GM12865 (cell line): ENCODE data around the gene NKTR.
"Not testable (repeated sequence)": the region's sequence is repeated elsewhere in the genome, so short reads cannot be mapped to it uniquely, and the experiment has no call there.

Experiments
- DNase-seq: peaks from one replicate; pipeline ENCODE4 v3.0.0; 2010; ENCODE audit warnings: low read depth
- H3K4me3 ChIP-seq: 2 replicates; pipeline ENCODE4 v1.5.1; 2011; ENCODE audit warnings: mild to moderate bottlenecking, low read depth, low read length, control low read depth
- TF ChIP-seq, protein P1 (sequence below): IDR thresholded peaks from 2 replicates; pipeline ENCODE4 v1.5.1; 2011; ENCODE audit warnings: low read length, control low read depth, low read depth, inconsistent platforms; ENCODE audit not compliant: insufficient read depth; ENCODE audit errors: missing control alignments

The NKTR gene

DNA sequence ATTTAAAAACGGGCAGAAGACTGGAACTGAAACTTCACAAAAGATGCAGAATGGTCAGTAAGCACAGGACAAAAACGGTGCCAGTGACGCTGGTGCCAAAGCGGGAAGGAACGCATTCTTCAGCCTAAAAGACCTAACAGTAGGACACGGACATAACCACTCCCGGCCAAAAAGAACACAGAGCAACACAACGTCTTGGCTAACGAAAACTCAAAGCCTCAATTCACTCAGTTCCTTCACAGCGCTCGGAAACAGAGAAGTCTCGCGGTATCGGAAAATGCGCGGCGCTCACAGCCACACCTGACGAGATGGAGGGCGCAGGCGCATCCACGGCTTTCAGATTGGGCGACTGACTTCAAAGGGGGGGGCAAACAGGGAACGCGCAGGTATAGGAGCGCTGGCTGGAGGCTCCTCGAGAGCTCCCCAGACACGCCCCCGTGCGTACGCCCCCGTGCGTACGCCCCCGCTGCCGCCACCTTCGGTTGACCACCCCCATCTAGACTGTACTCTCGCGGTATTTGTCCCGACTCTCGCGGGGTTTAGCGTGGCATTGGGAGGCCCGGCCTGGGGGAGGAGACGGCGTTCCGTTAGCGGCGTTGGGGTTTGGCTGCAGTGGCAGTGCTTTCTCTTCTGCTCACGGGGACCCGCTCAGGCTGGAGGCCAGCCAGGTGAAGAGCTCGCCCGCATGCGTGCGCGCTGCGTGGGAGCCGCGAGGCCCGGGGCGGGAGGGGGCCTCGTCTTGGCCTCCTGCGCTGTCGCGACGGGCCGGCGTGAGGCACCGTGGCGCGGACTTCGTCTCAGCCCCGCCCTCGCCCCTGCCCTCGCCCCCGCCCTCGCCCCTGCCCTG, at the start of gene NKTR:
TSS of gene NKTR (plus strand) at position 576 of the 847 bp plus-strand sequence. CDS start 321 bp downstream, outside the sequence.
- DNase-seq, result peak; percentile 100
- TF ChIP-seq, protein P1, sequence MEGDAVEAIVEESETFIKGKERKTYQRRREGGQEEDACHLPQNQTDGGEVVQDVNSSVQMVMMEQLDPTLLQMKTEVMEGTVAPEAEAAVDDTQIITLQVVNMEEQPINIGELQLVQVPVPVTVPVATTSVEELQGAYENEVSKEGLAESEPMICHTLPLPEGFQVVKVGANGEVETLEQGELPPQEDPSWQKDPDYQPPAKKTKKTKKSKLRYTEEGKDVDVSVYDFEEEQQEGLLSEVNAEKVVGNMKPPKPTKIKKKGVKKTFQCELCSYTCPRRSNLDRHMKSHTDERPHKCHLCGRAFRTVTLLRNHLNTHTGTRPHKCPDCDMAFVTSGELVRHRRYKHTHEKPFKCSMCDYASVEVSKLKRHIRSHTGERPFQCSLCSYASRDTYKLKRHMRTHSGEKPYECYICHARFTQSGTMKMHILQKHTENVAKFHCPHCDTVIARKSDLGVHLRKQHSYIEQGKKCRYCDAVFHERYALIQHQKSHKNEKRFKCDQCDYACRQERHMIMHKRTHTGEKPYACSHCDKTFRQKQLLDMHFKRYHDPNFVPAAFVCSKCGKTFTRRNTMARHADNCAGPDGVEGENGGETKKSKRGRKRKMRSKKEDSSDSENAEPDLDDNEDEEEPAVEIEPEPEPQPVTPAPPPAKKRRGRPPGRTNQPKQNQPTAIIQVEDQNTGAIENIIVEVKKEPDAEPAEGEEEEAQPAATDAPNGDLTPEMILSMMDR, result no peak

DNA sequence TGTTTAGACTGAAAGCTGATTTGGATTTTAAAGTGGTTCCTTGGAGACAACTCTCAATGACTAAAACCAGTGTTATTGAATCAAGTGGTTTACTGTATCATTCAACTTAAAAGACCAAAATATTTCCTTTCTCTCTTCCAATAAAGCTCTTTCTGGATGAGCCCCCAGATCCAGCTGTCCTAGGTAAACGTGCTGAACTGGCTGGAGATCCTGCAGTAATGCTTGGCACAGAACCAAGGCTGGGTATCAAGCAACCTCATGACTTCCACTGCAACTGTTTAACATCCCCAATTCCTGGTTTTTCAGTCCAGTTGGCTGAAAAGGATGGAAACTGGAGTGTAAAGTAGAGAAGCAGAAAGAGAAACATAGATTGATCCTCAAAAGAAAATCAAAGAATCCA, 47.7 kb upstream of the NKTR start:
- no peak for DNase-seq
- H3K4me3 ChIP-seq, result no peak overlapping the region
- TF ChIP-seq, protein P1, result no peak

More for the DNA sequence above, at the start of gene NKTR:
- peak within 1 kb of the TSS; percentile 96 for H3K4me3 ChIP-seq

DNA sequence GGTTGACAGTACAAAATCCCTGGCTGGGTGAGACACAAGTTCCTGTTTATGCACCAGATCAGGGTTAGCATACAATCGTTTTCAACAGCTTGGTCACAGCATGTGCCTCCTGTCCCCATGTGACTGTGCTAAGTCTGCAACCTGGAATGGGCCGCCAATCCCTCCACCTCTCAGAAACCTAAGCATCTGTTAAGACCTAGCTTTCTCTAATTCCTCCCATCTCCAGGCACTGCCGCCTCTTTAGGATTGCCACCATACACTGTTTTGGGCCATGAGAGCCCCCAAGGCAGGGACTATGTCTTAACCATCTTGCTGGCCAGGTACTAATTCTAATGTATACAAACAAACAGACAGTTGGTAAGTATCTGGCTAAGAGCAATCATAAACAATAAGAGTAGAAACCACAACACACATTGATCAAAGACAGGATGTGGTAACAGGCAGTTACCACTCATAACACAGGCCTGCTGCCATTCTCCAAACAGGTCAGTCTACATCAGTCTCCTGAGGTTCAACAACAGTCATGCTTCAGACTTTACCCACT, 44.3 kb upstream of the NKTR start:
- H3K4me3 ChIP-seq, result no peak overlapping the region
- TF ChIP-seq, protein P1, result no peak
- peak; percentile 61 for DNase-seq

DNA sequence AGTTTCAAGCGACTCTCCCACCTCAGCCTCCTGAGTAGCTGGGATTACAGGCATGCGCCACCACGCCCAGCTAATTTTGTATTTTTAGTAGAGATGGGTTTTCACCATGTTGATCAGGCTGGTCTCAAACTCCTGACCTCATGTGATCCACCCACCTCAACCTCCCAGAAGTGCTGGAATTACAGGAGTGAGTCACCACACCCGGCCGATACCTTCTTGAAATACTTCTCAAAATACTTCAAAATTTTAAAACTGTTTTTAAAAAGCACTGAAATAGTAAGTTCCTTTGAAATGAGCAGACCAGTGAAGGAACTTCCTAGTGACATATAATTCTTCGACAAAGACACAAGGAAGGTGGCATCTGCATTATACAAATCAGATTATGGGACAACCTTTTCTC, 43.7 kb upstream of the NKTR start:
- not testable (repeated sequence) for H3K4me3 ChIP-seq, DNase-seq

DNA sequence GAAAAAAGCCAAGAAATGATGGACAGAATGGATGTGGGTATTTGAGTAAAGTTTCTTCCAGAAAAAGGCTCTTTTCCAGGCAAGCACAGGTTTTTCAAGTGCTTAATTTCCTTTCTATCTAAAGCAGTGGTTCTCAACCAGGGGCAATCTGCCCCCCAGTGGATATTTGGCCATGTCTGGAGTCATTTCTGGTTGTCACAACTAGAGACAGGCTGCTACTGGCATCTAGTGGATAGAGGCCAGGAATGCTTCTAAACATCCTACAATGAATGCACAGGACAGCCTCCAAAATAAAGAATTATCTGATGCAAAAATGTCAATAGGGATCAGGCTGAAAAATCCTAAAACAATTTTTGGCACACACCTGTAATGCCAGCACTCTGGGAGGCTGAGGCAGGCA, 42.6 kb upstream of the NKTR start:
- no peak for DNase-seq
- no peak overlapping the region for H3K4me3 ChIP-seq
- TF ChIP-seq, protein P1, result no peak

DNA sequence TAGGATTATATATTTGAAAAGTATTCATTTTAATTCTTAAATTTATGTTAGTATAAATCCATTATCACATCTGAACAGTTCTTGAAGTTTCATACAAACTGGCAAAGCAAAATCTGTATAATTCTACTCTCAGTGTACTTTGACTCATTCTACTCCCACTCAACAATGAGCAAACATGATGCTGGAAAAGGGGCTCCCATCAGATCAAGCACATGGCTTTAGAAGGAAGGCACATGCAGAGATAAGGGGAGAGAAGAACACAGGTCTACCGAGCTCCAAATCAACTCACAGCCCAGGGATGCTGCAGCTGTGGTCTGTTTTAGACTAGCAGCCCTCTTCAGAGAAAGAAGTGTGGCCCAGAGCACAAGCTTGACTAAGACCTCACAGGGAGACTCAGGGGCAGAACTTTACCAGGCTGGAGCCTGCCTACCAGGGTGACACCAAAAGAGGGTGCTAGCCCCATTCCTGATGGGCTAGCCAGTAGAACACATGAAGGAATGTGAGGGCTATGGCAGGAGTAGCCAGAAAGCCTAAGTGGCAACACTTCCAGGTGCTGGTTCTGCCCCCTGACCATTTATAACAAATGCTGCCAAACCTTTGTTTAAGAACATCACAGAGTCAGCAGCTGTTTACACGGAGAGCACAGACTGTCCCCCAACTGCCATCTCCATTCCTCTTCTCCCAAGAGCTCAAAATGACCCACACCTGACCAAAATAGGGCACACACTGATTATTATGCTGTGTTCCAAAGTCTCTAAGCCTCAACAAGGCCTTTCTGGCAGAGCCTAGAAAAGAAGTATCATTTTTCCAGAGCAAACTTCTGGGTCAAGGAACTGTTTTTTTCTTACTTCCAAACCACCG, 38.2 kb upstream of the NKTR start:
- H3K4me3 ChIP-seq, result no peak overlapping the region
- TF ChIP-seq, protein P1, result no peak
- no peak for DNase-seq

DNA sequence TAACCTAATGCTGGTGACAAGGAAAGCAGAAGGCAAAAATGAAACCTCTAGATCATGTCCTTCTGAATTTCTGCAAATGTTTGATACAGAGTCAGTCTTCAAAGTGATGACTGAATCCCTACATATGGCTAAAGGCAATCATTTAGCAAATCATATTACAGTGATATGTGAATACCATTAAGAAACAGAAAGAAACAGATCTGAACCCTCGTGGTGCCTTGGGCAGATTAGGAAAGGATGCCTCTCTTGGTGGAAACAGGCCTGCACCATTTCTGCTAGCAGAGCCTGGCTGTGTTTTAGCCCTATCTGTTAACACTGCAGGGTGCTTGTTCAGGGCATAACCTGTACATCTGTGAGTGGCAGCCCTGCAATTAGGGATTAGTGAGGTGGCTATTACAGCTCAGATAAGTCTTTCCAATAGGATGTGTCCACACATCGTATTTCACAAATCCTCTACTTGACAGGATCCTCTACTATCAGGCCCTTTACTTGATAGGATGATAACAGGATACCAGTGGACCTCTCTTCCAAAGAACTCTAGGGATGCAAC, 30.8 kb upstream of the NKTR start:
- TF ChIP-seq, protein P1, result no peak
- no peak for DNase-seq
- H3K4me3 ChIP-seq, result no peak overlapping the region
